ENCODE data around the gene XDH. TPM values are rescaled to one million over a fixed set of nuclear protein-coding genes. Genes with fewer than 3 reads are reported as not detected.

Gene XDH
- total RNA-seq, 2 donors from 2014 or later, result not detected

GRCh38 chr2:31413025-31413424 is 1.5 kb downstream of the XDH start:
- DNase-seq (ENCODE audit: low spot score in 2 of 2) (no peak), ATAC-seq (no peak)
- H3K36me3 Mint-ChIP-seq, result no peaks in the 10 kb centered on the region
- peaks cover 0 to under 1% of the 10 kb centered on the region in 2 donors for H3K9me3 Mint-ChIP-seq
- H3K27ac Mint-ChIP-seq, result no peak overlapping the region

DNA sequence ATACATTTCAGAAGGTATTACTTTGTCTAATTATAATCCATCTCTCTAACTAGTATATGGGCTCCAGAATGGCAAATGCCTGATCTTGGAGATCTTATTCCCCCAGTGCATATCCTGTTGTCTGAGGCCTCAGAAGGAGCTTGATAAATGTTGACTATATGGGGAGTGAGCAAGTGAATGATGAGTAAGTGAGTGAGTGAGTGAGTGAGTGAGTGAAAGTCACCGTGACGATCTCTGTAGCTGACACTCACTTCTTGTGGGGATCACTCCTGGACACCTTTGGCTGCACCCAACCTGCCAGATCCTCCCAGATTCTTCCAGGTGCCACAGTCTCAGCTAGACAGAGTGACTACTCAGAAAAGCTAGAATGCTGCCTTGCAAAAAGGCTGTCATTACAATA is 2.8 kb downstream of the XDH start:
- H3K9me3 Mint-ChIP-seq, result no peaks in the 10 kb centered on the region
- ATAC-seq (no peak), DNase-seq (ENCODE audit: low spot score in 2 of 2) (no peak)
- no peaks in the 10 kb centered on the region for H3K36me3 Mint-ChIP-seq
- no peak overlapping the region for H3K27ac Mint-ChIP-seq

DNA sequence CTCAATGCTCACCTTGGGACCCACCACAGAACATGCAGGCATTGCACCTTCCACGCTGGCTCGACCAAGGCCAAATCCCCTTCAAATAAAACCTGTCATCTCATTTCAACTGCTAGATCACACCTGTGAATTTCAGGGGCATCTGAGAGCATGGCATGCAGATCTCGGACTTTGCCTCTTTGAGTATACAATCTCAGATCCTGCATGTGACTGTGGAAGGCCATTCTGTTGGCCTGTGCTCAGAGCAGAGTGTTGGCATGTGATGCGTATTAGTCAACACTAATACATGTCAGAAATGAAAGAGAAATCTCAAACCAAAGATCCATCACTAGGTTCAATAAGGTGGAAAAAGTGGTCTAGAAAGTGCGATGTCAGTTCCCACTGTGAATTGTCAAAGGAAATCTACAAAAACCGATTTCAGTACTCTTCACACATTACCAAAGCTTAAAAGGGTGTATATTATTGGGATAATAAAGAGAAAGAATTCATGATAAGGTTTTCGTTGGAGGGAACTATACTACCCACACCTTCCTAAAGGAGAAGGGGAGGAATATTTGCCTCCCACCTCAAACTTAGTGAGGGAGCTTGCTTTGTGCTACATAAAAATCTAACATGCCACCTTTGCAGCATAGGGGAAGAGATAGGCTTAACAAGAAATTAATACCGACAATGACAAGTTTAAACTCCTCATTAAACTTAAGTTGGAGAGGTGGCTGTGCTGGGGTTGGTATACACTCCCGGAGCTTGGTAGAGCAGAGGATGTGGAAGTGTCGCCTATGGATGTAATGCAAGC is 7.8 kb downstream of the XDH start:
- Mint-ChIP-seq H3K27ac (no peak overlapping the region), H3K9me3 (no peaks in the 10 kb centered on the region), H3K36me3 (no peaks in the 10 kb centered on the region)
- DNase-seq (ENCODE audit: low spot score in 2 of 2), result no peak
- no peak for ATAC-seq

DNA sequence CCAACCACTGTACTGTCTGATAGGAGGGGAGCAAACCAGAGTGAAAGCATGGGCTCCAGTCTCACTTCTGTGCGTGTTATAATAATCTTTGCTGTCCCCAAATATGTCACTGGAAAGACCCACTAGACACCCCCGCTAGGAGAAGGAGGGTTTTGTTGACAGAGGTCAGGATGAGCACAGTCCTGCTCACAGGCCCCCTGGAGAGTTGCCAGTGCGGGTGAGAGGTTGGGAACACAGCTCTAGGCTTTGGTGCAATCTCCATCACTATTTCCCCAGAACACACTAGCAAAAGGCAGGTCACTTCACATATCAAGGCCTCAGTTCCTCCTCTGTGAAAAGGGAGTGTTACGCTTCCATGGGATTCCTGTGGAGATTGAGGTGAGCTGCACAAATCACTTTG is 9.7 kb downstream of the XDH start:
- ATAC-seq (no peak), DNase-seq (ENCODE audit: low spot score in 2 of 2) (no peak)
- Mint-ChIP-seq H3K36me3 (no peaks in the 10 kb centered on the region), H3K27ac (no peak overlapping the region), H3K9me3 (no peaks in the 10 kb centered on the region)

DNA sequence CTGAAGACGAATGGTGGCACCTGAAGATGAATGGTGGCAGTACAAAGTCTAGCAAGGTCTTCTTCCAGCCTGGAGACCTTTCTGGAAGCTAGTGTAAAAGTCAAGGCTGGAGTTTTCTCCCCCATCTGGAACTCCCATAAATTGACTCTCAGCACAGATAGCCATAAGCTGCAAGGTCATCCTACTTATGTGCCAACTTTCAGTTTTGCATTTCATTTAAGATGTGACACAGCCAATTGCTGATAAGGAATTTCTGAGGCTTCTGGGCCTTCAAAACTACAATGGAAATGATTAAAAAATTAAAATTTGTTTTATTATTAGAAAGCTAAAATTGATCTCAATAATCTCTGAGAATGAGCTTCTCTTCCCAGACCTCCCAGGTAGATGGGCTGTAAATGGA is 10.2 kb downstream of the XDH start:
- Mint-ChIP-seq H3K27ac (no peak overlapping the region), H3K36me3 (no peaks in the 10 kb centered on the region), H3K9me3 (no peaks in the 10 kb centered on the region)
- ATAC-seq (no peak), DNase-seq (ENCODE audit: low spot score in 2 of 2) (no peak)

- Mint-ChIP-seq H3K36me3 (peaks cover 0 to 4% of the 10 kb centered on the region in 2 donors), H3K9me3 (peaks cover 4 to 5% of the 10 kb centered on the region in 2 donors), H3K27ac (no peak overlapping the region)
- ATAC-seq (no peak), DNase-seq (ENCODE audit: low spot score in 2 of 2) (no peak)
Observed at GRCh38 chr2:31402388-31402787, 12.2 kb downstream of the XDH start.

DNA sequence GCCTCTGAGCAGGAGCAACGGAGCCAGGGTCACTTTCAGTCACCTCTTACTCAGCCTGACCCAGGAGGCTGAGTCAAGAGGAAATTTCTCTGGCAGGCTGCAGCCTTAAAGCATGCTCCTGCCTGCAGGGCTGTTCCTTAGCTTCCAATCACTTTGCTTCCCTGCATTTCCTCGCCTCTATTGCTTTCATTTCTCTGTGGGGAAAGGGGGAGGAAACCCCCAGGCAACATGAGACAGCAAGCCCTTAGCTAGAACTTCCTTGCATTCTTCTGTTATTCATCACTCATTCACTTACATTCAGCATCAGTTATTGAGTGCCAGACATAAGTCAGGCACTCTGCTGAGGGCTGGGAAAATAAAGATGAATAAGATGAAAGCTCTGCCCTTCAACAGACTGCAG is 13.0 kb downstream of the XDH start:
- DNase-seq (ENCODE audit: low spot score in 2 of 2) (no peak), ATAC-seq (no peak)
- peaks cover 0 to 4% of the 10 kb centered on the region in 2 donors for H3K36me3 Mint-ChIP-seq
- H3K9me3 Mint-ChIP-seq, result peaks cover 4 to 5% of the 10 kb centered on the region in 2 donors
- no peak overlapping the region for H3K27ac Mint-ChIP-seq

DNA sequence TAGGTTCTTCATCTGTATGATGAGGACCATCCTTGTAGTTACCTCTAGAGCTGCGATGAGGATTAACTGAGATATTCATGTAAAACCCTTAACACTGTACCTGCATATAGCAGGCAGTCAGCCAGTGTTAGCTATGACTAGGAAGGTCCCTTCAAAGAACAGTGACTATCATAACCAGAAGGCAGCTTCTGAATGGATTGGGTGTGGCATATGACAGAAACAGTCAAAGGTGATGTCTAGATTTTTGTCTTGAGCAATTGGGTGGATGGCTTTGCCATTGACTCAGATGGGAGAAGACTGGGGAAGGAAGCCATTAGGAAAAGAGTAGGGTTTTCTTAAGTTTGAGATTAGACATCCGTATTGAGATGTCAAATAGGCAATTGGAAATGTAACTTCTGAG is 15.7 kb downstream of the XDH start:
- Mint-ChIP-seq H3K27ac (no peak overlapping the region), H3K9me3 (peaks cover 4 to 5% of the 10 kb centered on the region in 2 donors), H3K36me3 (peaks cover 0 to 4% of the 10 kb centered on the region in 2 donors)
- no peak for DNase-seq (ENCODE audit: low spot score in 2 of 2)
- no peak for ATAC-seq

DNA sequence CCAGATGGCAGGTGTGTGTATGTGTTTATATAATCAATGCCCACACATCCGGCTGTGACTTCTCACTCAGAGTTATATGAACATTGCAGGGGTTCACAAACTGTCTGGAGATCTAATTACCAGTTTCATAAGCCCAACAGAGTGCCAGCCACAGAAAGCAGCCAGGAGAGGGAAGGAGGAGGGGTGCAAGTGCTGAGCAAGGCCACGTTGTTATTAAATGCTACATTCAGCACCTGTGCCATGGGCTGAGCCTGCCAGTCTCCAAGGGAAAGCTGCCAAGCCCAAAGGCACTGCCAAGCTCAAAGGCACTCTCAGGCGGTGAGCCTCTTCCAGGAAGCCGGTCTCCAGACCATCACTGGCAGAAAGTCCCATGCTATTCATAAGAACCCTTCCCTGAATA is 17.4 kb downstream of the XDH start:
- no peak overlapping the region for H3K27ac Mint-ChIP-seq

DNA sequence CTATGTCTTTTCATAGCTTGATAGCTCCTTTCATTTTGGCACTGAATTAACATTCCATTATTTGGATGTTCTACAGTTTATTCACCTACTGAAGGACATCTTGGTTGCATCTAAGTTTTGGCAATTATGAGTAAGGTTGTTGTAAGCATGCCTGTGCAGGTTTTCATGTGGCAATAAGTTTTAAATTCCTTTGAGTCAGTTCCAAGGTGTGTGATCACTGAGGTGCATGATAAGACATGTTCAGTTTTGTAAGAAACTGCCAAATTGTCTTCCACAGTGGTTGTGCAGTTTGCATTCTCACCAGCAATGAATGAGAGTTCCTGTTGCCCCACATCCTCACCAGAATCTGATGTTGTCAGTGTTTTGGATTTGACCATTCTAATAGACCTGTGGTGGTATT is 24.2 kb downstream of the XDH start:
- Mint-ChIP-seq H3K36me3 (no peaks in the 10 kb centered on the region), H3K27ac (no peak overlapping the region), H3K9me3 (no peaks in the 10 kb centered on the region)
- DNase-seq (ENCODE audit: low spot score in 2 of 2) (no peak), ATAC-seq (no peak)

More for the DNA sequence above, 17.4 kb downstream of the XDH start:
- H3K36me3 Mint-ChIP-seq, result peaks cover 0 to 4% of the 10 kb centered on the region in 2 donors
- no peak for ATAC-seq
- peaks cover 4 to 5% of the 10 kb centered on the region in 2 donors for H3K9me3 Mint-ChIP-seq
- no peak for DNase-seq (ENCODE audit: low spot score in 2 of 2)

GRCh38 chr2:31388736-31389135 is 25.8 kb downstream of the XDH start:
- Mint-ChIP-seq H3K9me3 (no peaks in the 10 kb centered on the region), H3K27ac (no peak overlapping the region), H3K36me3 (no peaks in the 10 kb centered on the region)
- DNase-seq (ENCODE audit: low spot score in 2 of 2) (no peak), ATAC-seq (no peak)

DNA sequence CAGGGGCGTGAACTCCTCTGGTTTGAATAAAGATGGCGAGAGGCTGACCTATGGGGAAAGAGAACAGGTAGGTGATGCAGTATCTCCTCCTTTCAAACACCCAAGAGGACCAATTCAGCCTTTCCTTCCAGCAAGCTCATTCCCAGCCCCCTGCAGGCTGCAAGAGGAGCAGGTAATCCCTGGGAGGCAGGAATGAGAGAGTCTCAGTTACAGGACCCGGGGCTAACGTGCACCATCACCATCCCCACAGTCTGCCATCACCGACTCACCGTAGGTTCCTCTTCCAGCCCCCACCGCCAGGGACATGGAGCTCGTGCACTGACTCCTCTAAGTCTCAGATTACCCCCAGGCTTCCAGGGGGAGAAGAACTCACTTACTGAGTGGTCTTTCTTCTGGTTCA is 26.7 kb downstream of the XDH start:
- no peak overlapping the region for H3K27ac Mint-ChIP-seq

DNA sequence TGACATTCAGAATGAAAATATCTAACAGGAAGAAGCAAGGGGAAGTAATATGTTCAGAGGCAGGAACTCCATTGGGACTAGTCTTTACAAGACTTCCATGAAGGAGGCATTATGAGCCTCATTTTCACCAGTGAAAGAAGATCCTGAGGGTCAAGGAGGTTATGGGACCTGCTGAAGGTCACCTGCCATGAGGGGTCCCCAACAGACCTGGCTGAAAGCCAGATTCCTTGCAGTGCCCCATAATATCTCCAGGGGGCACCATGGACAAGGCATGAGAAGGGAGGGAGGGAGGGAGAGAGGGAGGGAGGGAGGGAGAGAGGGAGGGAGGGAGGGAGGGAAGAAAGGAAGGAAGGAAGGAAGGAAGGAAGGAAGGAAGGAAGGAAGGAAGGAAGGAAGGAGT is 27.9 kb downstream of the XDH start:
- Mint-ChIP-seq H3K27ac (no peak overlapping the region), H3K9me3 (no peaks in the 10 kb centered on the region), H3K36me3 (no peaks in the 10 kb centered on the region)
- no peak for ATAC-seq
- DNase-seq (ENCODE audit: low spot score in 2 of 2), result no peak

More for the DNA sequence above, 26.7 kb downstream of the XDH start:
- Mint-ChIP-seq H3K9me3 (no peaks in the 10 kb centered on the region), H3K36me3 (no peaks in the 10 kb centered on the region)
- DNase-seq (ENCODE audit: low spot score in 2 of 2) (no peak), ATAC-seq (no peak)

- ATAC-seq, result no peak
- no peaks in the 10 kb centered on the region for H3K36me3 Mint-ChIP-seq
- no peak for DNase-seq (ENCODE audit: low spot score in 2 of 2)
- no peaks in the 10 kb centered on the region for H3K9me3 Mint-ChIP-seq
- H3K27ac Mint-ChIP-seq, result no peak overlapping the region
Observed at GRCh38 chr2:31386172-31386571, 28.4 kb downstream of the XDH start.

- DNase-seq (ENCODE audit: low spot score in 2 of 2), result no peak
- Mint-ChIP-seq H3K27ac (no peak overlapping the region), H3K9me3 (no peaks in the 10 kb centered on the region), H3K36me3 (no peaks in the 10 kb centered on the region)
- ATAC-seq, result no peak
Observed at GRCh38 chr2:31384771-31385276, 29.7 kb downstream of the XDH start.

GRCh38 chr2:31384351-31384750 is 30.2 kb downstream of the XDH start:
- peak; percentile 59 to 90 for ATAC-seq
- no peak for DNase-seq (ENCODE audit: low spot score in 2 of 2)
- no peaks in the 10 kb centered on the region for H3K9me3 Mint-ChIP-seq
- H3K36me3 Mint-ChIP-seq, result no peaks in the 10 kb centered on the region
- H3K27ac Mint-ChIP-seq, result peak overlapping the region in 1 of 2 donors; percentile 29

DNA sequence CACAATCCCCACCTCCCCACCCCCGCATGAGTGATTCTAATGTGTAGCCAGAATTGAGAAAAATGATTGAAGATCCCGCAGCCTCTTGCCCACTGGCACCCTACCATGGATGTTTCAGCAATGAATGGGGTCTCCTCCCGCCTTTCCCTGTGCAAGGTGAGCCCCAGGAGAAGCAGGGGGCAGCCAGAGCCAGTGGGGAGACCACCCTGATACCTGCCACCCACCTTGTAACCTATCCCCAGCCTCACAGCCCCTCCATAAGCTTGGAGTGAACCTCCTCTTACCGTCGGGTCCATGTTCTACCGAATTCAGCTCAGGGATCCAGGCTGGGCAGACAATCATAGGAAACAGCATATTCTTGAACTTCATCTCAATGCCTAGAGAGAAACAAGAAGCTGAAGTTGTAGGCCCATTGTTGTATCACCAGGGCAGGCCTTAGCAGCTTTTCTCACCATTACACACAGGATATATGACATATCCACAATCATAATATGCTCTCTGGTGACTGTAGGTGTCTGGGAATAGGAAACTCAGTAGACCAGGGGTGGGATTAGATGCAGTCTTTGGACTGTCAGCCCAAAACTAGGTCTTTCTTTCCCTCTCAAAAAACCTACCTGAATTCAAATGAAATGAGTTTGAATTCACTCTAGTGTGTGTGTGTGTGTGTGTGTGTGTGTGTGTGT is 30.9 kb downstream of the XDH start:
- no peaks in the 10 kb centered on the region for H3K9me3 Mint-ChIP-seq

More for the DNA sequence above, 30.9 kb downstream of the XDH start:
- Mint-ChIP-seq H3K36me3 (no peaks in the 10 kb centered on the region), H3K27ac (no peak overlapping the region)
- DNase-seq (ENCODE audit: low spot score in 2 of 2) (no peak), ATAC-seq (peak in 1 of 2 donors; percentile 48)

Measured in activated naive CD4-positive, alpha-beta T cell treated with anti-CD3 and anti-CD28 coated beads, Interleukin-2, amount 50 U/mL, for 72 hours (primary cell).